Hematopoietic multipotent progenitor cell treated with erythropoietin and hydrocortisone succinate and interleukin-3 and kit ligand, for 6 days (in vitro differentiated cells): ENCODE results near the gene LCE3B.
"Not testable (repeated sequence)": the region's sequence is repeated elsewhere in the genome, so short reads cannot be mapped to it uniquely, and the experiment has no call there.

Source experiments
- DNase-seq: peaks from one replicate; pipeline ENCODE4 v3.0.0-alpha.2; 2015

The LCE3B gene, protein sequence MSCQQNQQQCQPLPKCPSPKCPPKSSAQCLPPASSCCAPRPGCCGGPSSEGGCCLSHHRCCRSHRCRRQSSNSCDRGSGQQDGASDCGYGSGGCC

DNA sequence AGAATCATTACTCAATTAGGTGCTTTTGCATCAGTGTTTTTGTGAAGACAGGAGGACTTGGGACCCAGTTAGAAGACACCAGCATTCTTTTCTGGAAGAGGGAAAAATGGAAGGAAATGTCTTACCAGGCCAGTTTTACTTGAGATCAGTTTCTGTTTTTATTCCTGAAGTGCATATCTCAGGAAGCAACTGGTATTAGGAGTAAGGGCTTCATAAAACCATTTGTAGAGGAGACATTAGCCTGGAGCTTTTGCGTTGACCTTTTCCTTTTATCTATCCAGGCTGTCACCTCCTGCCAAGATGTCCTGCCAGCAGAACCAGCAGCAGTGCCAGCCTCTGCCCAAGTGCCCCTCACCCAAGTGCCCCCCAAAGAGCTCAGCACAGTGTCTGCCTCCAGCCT, at the start of gene LCE3B:
TSS of gene LCE3B (plus strand) at position 301 of the 400 bp plus-strand sequence. CDS start at position 301, 0 bp downstream.
- DNase-seq = no peak

DNA sequence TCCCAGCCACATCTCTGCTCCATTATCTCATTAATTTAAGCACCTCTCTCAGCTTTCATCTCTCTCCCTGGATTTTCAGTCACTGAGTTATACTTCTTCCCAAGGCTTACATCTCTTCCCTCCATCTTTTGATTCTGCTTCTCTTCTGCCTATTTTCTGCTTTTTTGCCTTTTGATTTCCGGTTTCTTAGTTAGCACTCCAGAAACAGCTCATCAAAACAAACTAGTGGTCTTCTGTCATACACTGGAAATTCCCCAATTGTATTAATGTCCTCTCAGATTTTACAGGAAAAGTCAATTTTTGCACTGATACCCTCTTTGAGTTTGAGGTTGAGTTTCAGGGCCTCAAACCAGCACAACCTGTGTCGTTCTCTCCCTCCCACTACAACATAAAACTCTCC, 48.5 kb upstream of the LCE3B start:
- DNase-seq = no peak

DNA sequence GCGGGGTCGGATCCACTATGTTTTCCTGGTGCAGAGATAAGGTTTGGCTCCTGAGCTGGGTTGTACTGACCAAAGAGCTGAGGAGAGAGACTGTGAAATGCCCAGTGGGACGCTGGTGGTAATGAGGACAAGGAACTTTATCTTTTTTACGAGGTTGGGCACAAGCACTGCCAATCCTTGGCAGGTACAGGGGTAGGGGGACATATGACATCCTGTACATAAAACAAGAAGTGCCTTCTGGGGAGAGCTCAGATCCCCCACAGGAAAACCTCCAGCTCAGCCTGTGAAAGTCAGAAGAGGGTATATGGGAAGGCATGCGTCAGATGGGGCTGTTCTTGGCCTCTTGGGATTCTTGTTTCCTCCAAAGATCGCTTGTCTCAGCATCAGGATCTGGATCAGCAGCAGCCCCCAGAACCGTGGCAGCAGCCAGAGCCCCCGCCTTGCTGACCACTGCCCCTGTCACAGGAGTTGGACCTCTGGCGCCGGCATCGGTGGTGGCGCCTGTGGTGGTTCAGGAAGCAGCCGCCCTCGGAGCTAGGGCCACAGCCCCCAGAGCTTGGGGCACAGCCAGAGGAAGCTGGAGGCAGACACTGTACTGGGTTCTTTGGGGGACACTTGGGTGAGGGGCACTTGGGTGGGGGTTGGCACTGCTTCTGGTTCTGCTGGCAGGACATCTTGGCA, 47.9 kb upstream of the LCE3B start:
- DNase-seq = no peak

DNA sequence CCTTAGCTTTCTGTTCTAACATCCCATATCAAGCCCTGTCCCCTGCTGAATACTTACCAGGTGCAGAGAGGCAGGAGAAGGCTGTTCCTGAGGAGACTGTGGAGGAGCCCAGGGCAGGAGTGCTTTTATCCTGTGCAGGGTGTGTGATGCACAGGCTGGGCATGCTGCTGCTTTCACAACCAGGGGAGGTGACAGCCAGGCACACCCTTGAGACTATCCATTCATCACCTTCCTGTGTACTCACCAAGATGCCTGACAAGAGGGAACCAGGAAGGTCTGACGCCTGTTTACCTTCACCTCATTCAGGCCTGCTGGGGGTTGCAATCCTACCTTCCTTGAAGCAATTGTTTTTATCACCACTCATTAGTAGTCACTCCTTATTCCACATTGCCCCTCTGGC, 46.9 kb upstream of the LCE3B start, which contains the start of gene LCE3E:
TSS of gene LCE3E (minus strand) at position 100 of the 400 bp plus-strand sequence. CDS start 572 bp downstream, outside the sequence.
- DNase-seq = no peak

DNA sequence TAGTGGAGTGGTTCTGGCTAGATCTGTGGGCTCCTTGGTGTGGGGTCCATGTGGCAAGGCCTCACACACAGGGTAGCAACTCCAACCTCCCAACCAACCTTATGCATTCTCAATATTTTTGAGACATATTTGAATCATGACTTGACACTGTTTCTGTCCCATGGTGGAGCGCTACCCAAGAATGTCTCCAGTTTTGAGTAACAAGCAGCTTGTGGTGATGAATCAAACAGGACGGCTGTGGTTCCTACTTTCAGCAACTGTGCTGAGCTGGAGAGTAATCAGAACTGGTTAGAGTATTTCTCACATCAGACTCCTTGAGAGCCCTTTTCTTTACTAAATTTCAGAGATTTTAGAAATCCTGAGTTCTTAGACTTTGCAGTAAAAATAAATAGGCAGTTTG, 36.4 kb upstream of the LCE3B start:
- DNase-seq = no peak

DNA sequence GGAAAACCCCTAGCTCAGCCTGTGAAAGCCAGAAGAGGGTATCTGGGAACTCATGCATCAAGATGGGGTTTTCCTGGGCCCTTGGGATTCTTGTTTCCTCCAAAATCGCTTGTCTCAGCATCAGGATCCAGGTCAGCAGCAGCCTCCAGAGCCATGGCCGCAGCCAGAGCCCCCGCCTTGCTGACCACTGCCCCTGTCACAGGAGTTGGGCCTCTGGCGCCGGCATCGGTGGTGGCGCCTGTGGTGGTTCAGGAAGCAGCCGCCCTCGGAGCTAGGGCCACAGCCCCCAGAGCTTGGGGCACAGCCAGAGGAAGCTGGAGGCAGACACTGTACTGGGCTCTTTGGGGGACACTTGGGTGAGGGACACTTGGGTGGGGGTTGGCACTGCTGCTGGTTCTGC, 34.1 kb upstream of the LCE3B start:
- DNase-seq = not testable (repeated sequence)

DNA sequence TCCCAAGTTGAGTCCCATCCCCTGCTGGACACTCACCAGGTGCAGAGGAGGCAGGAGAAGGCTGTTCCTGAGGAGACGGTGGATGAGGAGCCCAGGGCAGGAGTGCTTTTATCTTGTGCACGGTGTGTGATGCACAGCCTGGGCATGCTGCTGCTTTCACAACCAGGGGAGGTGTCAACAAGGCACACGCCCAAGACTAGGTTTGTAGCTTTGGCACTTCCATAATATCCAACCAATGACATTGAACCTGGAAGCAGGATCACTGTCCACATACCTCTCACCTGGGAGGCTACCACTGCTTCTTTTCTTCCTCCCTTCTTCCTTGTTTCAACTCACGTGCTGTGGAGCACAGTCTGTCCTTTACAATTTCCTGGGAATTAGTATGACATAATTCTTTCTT, 33.2 kb upstream of the LCE3B start, which contains the start of gene LCE3D:
TSS of gene LCE3D (minus strand) at position 84 of the 400 bp plus-strand sequence. CDS start 580 bp downstream, outside the sequence.
- DNase-seq = no peak

DNA sequence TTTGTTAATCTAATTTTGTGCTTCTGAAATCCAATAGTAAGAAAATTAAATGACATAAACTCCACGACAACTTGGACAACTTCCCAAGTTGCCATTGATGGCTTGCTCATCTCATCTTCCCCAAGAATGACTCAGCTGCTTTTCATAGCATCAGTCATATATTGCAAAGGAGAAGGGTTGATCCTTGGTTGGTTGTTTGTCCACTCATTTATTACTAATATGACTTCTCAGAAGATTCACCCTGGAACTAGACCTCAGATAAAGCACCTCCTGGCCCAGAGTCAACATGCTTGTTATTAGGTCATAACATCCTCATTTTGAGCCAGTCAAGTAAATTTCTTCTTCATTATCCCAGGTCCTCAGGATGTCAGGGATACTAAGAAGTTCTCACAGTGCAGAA, 31.0 kb upstream of the LCE3B start:
- no peak for DNase-seq

DNA sequence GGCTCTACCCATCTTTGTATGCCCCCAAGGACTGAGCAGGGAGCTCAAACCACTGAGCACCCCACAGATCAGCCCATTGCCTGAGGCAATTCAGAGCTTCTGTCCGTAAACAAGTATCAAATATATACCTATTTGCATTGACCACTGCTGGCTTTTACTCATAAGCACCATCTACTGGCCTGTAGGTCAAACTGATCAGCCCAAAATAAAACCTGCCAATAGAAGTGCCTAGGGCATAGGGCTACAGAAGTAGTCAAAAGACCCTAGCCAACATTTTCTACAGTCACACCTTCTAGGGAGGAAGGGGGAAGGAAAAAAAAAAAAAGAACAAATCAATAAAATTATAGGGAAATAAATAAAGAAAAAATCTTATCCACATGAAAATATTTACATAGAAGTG, 28.0 kb upstream of the LCE3B start:
- DNase-seq = peak; percentile 1

DNA sequence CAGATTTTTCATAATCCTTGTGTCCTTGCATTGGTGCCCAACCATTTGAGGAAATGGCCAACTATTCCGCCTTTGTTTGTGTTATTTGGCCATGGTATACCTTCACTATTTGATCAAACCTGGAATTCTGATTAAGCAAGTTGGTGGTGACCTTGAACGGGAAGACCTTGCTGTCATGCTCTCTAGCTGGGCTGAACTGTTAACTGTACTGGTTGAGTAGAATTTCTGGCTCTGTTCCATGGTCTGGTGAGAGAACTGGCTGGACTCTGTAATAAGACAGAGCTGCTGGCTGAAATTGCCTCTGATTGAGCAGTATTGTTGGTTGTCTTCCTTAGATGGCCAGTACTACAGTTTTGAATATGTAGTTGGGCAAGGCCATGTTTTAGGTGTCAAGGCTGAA, 16.6 kb upstream of the LCE3B start:
- no peak for DNase-seq

DNA sequence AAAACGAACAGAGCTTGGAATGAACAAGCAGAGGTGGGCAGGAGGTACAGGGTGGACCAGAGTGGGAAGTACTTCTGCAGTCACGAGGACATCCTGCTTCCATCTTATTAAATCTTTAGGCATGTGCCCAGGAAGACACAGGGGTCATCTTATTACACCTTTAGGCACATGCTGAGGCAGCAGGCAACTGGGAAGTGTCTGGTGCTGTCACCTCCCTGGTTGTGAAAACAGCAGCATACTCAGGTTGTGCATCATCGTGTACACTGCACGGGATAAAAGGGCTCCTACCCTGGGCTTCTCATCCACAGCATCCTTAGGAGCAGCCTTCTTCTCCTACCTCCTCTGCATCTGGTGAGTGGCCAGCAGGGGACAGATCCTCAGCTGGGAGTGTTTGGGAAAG, 13.7 kb upstream of the LCE3B start, which contains the start of gene LCE3C:
TSS of gene LCE3C (plus strand) at position 301 of the 400 bp plus-strand sequence. CDS start 498 bp downstream, outside the sequence.
- no peak for DNase-seq

DNA sequence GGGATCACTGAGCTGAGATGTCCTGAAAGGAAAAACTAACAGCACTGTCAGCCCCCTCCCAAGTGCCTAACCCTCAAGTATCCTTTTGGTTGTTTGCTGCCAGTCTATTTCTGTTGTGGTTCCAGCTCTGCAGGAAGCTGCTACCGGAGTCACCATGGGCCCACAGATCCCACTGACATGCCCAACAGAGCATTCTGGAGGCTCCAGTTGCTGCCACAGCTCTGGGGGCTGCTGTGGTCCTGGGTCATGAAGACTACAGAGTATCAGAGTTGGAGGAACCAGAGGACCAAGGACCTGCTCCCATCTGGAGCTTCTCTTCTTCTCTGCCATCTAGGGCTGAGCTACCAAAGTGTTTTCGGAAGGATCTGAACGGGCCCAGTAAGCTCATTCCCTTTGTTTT, 8.4 kb downstream of the LCE3B start:
- DNase-seq = no peak

DNA sequence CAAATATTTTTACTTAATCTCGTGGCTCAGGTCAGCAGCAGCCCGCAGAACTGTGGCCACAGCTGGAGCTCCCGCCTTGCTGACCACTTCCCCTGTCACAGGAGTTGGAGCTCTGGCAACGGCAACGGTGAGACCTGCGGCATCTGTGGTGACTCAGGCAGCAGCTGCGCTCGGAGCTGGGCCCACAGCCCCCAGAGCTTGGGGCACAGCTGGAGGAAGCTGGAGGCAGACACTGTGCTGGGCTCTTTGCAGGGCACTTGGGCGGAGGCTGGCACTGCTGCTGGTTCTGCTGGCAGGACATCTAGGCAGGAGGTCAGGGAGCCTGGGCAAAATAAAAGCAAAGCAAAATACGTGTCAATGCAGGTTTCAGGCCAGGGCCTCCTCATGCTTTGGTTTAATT, 9.2 kb downstream of the LCE3B start, which contains the start of gene LCE3A:
TSS of gene LCE3A (minus strand) at position 301 of the 400 bp plus-strand sequence. CDS start at position 301, 0 bp downstream.
- DNase-seq = peak; percentile 33

DNA sequence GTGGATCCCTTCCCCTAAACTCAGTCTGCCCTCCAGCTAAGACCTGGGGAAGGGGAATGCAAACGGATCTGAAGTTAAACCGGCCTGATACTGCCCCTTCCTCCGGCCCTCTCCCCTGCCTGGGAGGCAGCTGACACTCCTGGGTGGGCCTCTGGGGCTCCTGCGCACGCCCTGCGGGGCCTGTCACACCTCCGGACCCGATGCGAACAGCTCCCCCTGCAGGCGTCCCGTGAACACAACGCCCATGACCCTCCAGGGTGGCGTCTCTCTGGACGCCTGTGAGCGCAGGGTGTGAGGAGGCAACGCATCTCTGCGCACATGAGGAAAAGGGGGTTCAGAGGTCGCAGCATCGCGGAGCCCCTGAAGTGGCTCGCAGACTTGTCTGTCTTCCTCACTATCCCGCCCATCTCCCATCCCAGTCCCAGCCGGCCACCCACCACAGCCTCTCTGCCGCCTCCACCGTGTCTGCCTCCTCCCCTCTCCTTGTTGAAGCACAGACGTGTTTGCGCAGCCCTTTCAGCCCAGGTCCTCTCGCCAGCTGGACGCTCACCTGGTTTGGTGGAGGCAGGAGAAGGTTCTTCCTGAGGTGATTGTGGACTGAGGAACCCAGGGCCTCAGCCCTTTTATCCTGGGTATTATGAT, 9.7 kb downstream of the LCE3B start:
- DNase-seq = peak; percentile 35

DNA sequence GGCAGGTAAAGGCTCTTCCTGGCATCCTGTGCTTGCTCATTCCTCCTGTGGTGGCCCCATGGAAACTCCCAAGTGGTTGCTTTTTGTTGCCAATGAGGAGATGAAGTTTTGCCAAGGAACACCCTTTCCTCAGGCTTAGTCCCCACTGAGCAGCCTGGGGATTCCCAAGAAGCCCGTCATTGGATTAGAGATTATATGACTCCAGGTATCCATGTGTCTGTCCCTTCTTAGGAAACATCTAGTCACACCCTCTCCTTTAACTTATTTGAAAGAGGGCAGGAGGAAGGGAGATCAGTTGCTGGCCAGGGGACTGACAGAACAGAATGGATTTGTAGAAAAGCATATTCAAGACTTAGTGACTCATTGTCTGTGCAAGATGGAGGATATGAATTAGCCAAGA, 13.1 kb downstream of the LCE3B start:
- DNase-seq = no peak

DNA sequence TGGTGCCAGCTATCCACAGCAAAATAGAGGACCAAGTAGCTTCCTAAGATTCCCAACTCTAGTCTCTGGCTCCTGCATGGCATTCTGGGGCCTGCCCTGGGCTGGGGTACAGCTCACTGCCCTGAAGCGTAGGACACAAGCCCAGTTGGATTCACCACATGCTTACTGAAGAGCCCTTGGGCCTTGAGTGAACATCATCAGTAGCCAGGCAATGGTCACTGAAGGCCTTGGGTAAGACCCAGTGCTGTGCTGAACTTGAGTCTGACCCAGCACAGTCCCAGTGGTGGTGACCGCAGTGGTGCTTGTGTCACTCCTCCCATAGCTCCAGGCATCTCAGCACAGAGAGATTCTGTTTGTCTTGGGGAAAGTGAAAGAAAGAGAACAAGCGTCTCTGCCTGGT, 17.0 kb downstream of the LCE3B start:
- no peak for DNase-seq

DNA sequence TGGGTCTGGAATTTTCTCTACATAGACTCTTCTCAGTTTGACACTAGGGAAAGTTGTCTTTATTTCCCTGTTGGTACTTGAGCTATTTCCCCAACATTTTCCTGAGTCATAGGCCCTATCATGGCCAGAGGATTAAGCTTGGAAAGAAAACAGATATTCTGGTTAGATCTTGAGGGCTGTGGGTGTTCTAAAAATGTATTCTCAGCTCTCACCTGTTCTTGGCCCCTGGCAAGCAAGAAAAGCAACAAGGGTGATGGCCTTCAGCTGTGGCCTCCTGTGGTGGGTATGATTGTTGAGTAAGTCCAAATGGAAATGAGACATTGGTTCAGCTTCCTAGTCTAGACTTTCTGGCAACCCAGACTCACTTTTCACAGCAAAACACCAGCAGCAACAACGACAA, 26.7 kb downstream of the LCE3B start:
- DNase-seq = no peak

DNA sequence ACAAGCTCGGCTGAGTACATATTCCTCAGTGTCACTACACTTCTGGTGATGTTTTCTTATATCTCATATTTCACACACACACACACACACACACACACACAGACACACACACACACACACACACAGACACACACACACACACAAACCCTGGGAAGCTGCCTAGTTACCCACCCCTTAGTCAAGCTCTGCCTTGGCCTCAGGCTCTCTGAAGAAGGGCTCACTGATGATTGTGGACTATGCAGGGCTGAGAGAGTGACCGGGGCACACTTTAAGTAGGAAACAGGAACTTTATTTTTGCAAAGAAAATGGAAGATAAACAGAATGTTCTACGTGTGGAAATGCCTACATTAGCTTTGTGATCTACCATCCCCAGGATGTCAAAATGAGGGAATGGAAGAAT, 30.3 kb downstream of the LCE3B start:
- no peak for DNase-seq

DNA sequence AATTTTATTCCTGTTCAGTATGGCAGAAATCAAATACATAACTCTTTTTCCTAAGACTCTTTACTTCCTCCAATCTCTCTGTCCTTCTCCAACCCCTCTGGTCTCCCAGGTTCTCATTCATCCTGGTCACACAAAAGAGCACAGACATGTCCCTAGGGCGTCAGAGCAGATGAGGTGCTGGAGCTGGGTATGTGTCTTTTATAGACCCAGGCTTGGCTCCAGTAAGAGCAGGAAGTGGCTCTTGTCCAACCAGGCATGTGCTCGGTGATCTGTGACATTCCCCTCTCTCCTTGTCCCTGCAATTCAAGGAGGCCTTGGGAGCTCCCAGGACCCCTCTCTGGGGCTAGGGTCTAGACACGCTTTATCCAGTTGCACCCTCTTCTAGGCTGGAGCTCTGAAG, 31.5 kb downstream of the LCE3B start:
- DNase-seq = no peak

DNA sequence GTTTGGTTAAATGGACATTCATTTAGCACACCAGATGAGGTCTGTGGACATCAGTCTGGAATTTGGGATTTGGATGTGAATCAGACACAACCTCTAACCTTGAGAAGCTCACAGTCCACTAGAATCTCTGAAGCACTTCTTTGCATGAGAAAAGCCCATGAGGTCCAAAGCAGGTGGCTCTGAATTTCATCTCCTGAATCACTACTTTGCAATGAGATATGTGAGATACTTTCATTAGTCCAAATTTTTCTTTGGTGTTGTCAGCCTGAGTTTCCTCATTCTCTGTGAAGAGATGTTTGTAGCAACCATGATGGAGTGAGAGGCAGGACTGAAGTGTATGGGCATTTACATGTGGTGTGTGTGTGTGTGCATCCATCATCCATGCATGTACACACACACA, 33.0 kb downstream of the LCE3B start:
- no peak for DNase-seq

DNA sequence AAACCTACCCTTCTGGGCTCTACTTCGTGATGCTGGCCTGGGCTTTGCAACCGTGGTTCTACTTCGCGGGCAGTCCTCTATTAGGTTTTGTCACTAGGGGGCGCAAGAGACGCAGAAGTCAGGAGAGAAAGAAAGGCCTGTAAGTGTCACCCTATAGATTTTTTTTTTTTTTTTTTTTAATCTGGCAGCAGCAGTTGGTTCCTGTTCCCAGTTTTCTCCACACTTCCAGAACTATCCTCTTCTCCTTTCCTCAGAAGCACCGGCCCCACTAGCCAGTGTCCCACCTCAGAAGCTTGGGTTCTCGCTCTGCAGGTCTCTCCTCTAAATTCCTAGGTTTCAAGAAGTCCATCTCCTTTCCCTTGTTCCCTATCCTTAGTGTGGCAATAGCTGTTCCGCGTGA, 40.5 kb downstream of the LCE3B start:
- DNase-seq = peak; percentile 82

DNA sequence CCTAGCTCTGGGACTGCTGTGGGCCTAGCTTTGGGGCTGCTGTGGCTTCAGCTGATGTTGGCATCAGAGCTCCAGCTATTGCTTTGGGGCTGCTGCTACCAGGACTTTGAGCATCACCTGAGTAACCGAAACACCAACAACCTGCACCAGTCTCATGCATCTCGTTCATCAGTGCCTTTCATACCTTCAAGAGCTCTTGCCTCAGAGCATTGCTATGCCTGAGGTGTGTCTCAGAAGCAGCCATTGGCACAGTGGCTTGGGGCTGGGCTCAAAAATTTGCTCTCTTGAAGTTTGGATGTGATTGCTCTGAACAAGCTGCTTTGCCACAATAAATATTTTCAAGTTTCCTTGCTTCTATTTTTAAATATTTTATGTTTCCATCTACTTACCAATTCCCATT, 42.8 kb downstream of the LCE3B start:
- no peak for DNase-seq

DNA sequence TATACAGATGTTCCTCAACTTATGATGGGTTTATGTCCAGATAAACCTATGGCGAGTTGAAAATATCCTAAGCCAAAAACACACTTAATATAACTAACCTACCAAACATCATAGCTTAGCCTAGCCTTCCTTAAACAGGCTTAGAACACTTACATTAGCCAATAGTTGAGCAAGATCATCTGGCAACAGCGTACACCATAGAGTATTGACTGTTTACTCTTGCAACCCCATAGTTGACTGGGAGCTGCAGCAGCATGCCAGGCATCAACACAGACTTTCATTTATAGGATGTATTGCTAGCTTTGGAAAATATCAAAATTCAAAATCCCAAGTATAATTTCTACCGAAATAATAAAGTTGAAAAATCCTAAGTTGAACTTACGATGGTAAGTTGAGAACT, 44.1 kb downstream of the LCE3B start:
- DNase-seq = no peak

DNA sequence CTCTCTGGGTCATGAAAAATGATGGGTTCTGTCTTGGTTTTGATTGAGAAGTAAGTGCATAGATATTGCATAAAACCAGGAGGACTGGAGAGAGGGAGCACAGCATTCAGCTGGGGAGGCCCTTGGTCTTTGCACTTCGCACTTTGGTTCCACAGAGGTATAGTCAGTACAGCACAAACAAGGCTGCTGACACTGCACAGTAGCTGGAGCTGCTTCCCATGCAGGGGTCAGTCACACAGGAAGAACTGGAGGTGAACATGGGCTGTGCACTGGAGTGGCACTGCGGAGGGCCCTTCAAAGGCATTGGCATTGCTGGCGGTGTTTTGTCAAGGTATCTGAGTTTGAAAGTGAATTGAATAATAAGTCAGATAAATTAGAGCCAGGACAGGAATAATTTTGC, 45.0 kb downstream of the LCE3B start:
- no peak for DNase-seq
